ENCODE measurements around the gene NXPH3.
"Not testable (repeated sequence)": the region's sequence is repeated elsewhere in the genome, so short reads cannot be mapped to it uniquely, and the experiment has no call there.

NXPH3 gene

GRCh38 chr17:49548506-49549310 is 27.0 kb upstream of the NXPH3 start:
- H3K4me1 ChIP-seq (ENCODE audit: control insufficient read depth in 2 of 2, insufficient read depth in 1 of 2, low read depth in 1 of 2, low read length in 2 of 2): peaks cover 0 to 31% of the 10 kb centered on the region in 2 donors
- peak overlapping the region; percentile 89 for H4K8ac ChIP-seq (ENCODE audit: low read depth, low read length)
- peaks cover 4% of the 10 kb centered on the region for H3K79me1 ChIP-seq (ENCODE audit: low read depth, low read length)
- no peak overlapping the region for H4K91ac ChIP-seq (ENCODE audit: low read depth, low read length, poor library complexity)
- H3K4me2 ChIP-seq (ENCODE audit: insufficient read depth, low read length, poor library complexity, severe bottlenecking): no peak overlapping the region
- no peak overlapping the region for H2BK120ac ChIP-seq (ENCODE audit: low read depth, low read length)
- no peaks in the 10 kb centered on the region for H3K9me3 ChIP-seq (replicated peaks in 1 of 2; ENCODE audit: control insufficient read depth in 2 of 2, insufficient read depth in 1 of 2, low read depth in 1 of 2, low read length in 2 of 2)
- no CpG with 5 or more reads among the region's 8 CpGs for WGBS, 2 donors (ENCODE audit: extremely low coverage in 2 of 2, insufficient read length in 2 of 2, insufficient replicate concordance in 1 of 2)
- H3K14ac ChIP-seq (ENCODE audit: low read length): peak overlapping the region; percentile 42
- peak overlapping the region; percentile 76 for H2AK5ac ChIP-seq (ENCODE audit: low read depth, low read length)
- peaks cover 0 to 3% of the 10 kb centered on the region in 2 donors for H3K36me3 ChIP-seq (replicated peaks in 1 of 2; ENCODE audit: control insufficient read depth in 2 of 2, insufficient read depth in 2 of 2, low read length in 2 of 2)
- no peak overlapping the region for H2BK12ac ChIP-seq (ENCODE audit: low read length)
- H3K4ac ChIP-seq (ENCODE audit: low read length): no peak overlapping the region
- peaks cover 0 to 77% (median 0%) of the 10 kb centered on the region in 3 experiments for H3K27me3 ChIP-seq (ENCODE audit: control insufficient read depth in 3 of 3, insufficient read depth in 3 of 3, low read depth in 1 of 3, low read length in 3 of 3)
- H2BK5ac ChIP-seq (ENCODE audit: low read length): peak overlapping the region; percentile 22
- H3K18ac ChIP-seq (ENCODE audit: low read length): peak overlapping the region; percentile 24
- no peak for DNase-seq (ENCODE audit: low spot score)
- H3K9ac ChIP-seq (ENCODE audit: low read depth, low read length, poor library complexity): no peak overlapping the region
- H2BK15ac ChIP-seq (ENCODE audit: low read length): peak overlapping the region; percentile 22
- no peak overlapping the region for H3K4me3 ChIP-seq (ENCODE audit: low read length in 2 of 2)
- H2AFZ ChIP-seq (ENCODE audit: low read length): no peak overlapping the region
- H3K23ac ChIP-seq (ENCODE audit: low read depth, low read length, poor library complexity): peak overlapping the region; percentile 3
- no peak overlapping the region for H3K27ac ChIP-seq (replicated peaks; ENCODE audit: low read length)

GRCh38 chr17:49549311-49549605 is 26.4 kb upstream of the NXPH3 start:
- Histone ChIP-seq H3K79me1 (ENCODE audit: low read depth, low read length) (peaks cover 4% of the 10 kb centered on the region), H3K4me1 (ENCODE audit: control insufficient read depth in 2 of 2, insufficient read depth in 1 of 2, low read depth in 1 of 2, low read length in 2 of 2) (peaks cover 0 to 31% of the 10 kb centered on the region in 2 donors), H2AFZ (ENCODE audit: low read length) (no peak overlapping the region), H3K27me3 (ENCODE audit: control insufficient read depth in 3 of 3, insufficient read depth in 3 of 3, low read depth in 1 of 3, low read length in 3 of 3) (peaks cover 0 to 77% (median 0%) of the 10 kb centered on the region in 3 experiments), H3K36me3 (replicated peaks in 1 of 2; ENCODE audit: control insufficient read depth in 2 of 2, insufficient read depth in 2 of 2, low read length in 2 of 2) (peaks cover 0 to 3% of the 10 kb centered on the region in 2 donors), H3K9me3 (replicated peaks in 1 of 2; ENCODE audit: control insufficient read depth in 2 of 2, insufficient read depth in 1 of 2, low read depth in 1 of 2, low read length in 2 of 2) (no peaks in the 10 kb centered on the region), H2AK5ac (ENCODE audit: low read depth, low read length) (no peak overlapping the region), H3K4ac (ENCODE audit: low read length) (no peak overlapping the region), H3K27ac (replicated peaks; ENCODE audit: low read length) (no peak overlapping the region), H2BK15ac (ENCODE audit: low read length) (peak overlapping the region; percentile 19), H2BK5ac (ENCODE audit: low read length) (no peak overlapping the region), H3K9ac (ENCODE audit: low read depth, low read length, poor library complexity) (no peak overlapping the region), H4K91ac (ENCODE audit: low read depth, low read length, poor library complexity) (no peak overlapping the region), H3K14ac (ENCODE audit: low read length) (no peak overlapping the region), H3K23ac (ENCODE audit: low read depth, low read length, poor library complexity) (no peak overlapping the region), H3K18ac (ENCODE audit: low read length) (no peak overlapping the region), H4K8ac (ENCODE audit: low read depth, low read length) (no peak overlapping the region), H3K4me2 (ENCODE audit: insufficient read depth, low read length, poor library complexity, severe bottlenecking) (no peak overlapping the region), H2BK120ac (ENCODE audit: low read depth, low read length) (no peak overlapping the region), H2BK12ac (ENCODE audit: low read length) (no peak overlapping the region), H3K4me3 (ENCODE audit: low read length in 2 of 2) (no peak overlapping the region)
- WGBS, 2 donors (ENCODE audit: extremely low coverage in 2 of 2, insufficient read length in 2 of 2, insufficient replicate concordance in 1 of 2): no CpG with 5 or more reads among the region's 6 CpGs
- DNase-seq (ENCODE audit: low spot score): no peak

- Histone ChIP-seq H3K4me3 (ENCODE audit: low read length in 2 of 2) (no peak overlapping the region), H3K27ac (replicated peaks; ENCODE audit: low read length) (no peak overlapping the region), H2BK5ac (ENCODE audit: low read length) (no peak overlapping the region), H2AK5ac (ENCODE audit: low read depth, low read length) (peak overlapping the region; percentile 89), H4K91ac (ENCODE audit: low read depth, low read length, poor library complexity) (no peak overlapping the region), H3K4me1 (ENCODE audit: control insufficient read depth in 2 of 2, insufficient read depth in 1 of 2, low read depth in 1 of 2, low read length in 2 of 2) (peaks cover 0 to 30% of the 10 kb centered on the region in 2 donors), H3K9ac (ENCODE audit: low read depth, low read length, poor library complexity) (peak overlapping the region; percentile 61), H3K9me3 (replicated peaks in 1 of 2; ENCODE audit: control insufficient read depth in 2 of 2, insufficient read depth in 1 of 2, low read depth in 1 of 2, low read length in 2 of 2) (no peaks in the 10 kb centered on the region), H2BK15ac (ENCODE audit: low read length) (peak overlapping the region; percentile 19), H3K14ac (ENCODE audit: low read length) (no peak overlapping the region), H3K4ac (ENCODE audit: low read length) (no peak overlapping the region), H2BK12ac (ENCODE audit: low read length) (peak overlapping the region; percentile 43), H3K4me2 (ENCODE audit: insufficient read depth, low read length, poor library complexity, severe bottlenecking) (no peak overlapping the region), H3K27me3 (ENCODE audit: control insufficient read depth in 3 of 3, insufficient read depth in 3 of 3, low read depth in 1 of 3, low read length in 3 of 3) (peaks cover 0 to 77% (median 0%) of the 10 kb centered on the region in 3 experiments), H3K23ac (ENCODE audit: low read depth, low read length, poor library complexity) (peak overlapping the region; percentile 44), H2AFZ (ENCODE audit: low read length) (no peak overlapping the region), H4K8ac (ENCODE audit: low read depth, low read length) (no peak overlapping the region), H3K18ac (ENCODE audit: low read length) (peak overlapping the region; percentile 35), H3K36me3 (replicated peaks in 1 of 2; ENCODE audit: control insufficient read depth in 2 of 2, insufficient read depth in 2 of 2, low read length in 2 of 2) (peaks cover 0 to 3% of the 10 kb centered on the region in 2 donors), H3K79me1 (ENCODE audit: low read depth, low read length) (peaks cover under 1% of the 10 kb centered on the region), H2BK120ac (ENCODE audit: low read depth, low read length) (no peak overlapping the region)
- no CpG with 5 or more reads among the region's 20 CpGs for WGBS, 2 donors (ENCODE audit: extremely low coverage in 2 of 2, insufficient read length in 2 of 2, insufficient replicate concordance in 1 of 2)
- no peak for DNase-seq (ENCODE audit: low spot score)
These were observed 25.7 kb upstream of the NXPH3 start for GRCh38 chr17:49549691-49550678.

- no CpG with 5 or more reads among the region's 9 CpGs for WGBS, 2 donors (ENCODE audit: extremely low coverage in 2 of 2, insufficient read length in 2 of 2, insufficient replicate concordance in 1 of 2)
- H3K79me1 ChIP-seq (ENCODE audit: low read depth, low read length); H4K91ac ChIP-seq (ENCODE audit: low read depth, low read length, poor library complexity); H2BK15ac ChIP-seq (ENCODE audit: low read length); H3K9me3 ChIP-seq (replicated peaks in 1 of 2; ENCODE audit: control insufficient read depth in 2 of 2, insufficient read depth in 1 of 2, low read depth in 1 of 2, low read length in 2 of 2); H3K36me3 ChIP-seq (replicated peaks in 1 of 2; ENCODE audit: control insufficient read depth in 2 of 2, insufficient read depth in 2 of 2, low read length in 2 of 2); H4K8ac ChIP-seq (ENCODE audit: low read depth, low read length); DNase-seq (ENCODE audit: low spot score); H3K9ac ChIP-seq (ENCODE audit: low read depth, low read length, poor library complexity); H3K4me2 ChIP-seq (ENCODE audit: insufficient read depth, low read length, poor library complexity, severe bottlenecking); H2BK120ac ChIP-seq (ENCODE audit: low read depth, low read length); H2AK5ac ChIP-seq (ENCODE audit: low read depth, low read length); H3K4ac ChIP-seq (ENCODE audit: low read length); H3K18ac ChIP-seq (ENCODE audit: low read length); H2BK5ac ChIP-seq (ENCODE audit: low read length); H3K14ac ChIP-seq (ENCODE audit: low read length); H2BK12ac ChIP-seq (ENCODE audit: low read length); H2AFZ ChIP-seq (ENCODE audit: low read length); H3K23ac ChIP-seq (ENCODE audit: low read depth, low read length, poor library complexity); H3K27ac ChIP-seq (replicated peaks; ENCODE audit: low read length); H3K4me3 ChIP-seq (ENCODE audit: low read length in 2 of 2): not testable (repeated sequence)
- H3K27me3 ChIP-seq (ENCODE audit: control insufficient read depth in 3 of 3, insufficient read depth in 3 of 3, low read depth in 1 of 3, low read length in 3 of 3): peaks cover 0 to 82% (median 0%) of the 10 kb centered on the region in 3 experiments
- H3K4me1 ChIP-seq (ENCODE audit: control insufficient read depth in 2 of 2, insufficient read depth in 1 of 2, low read depth in 1 of 2, low read length in 2 of 2): peaks cover 0 to 24% of the 10 kb centered on the region in 2 donors
These were observed 24.9 kb upstream of the NXPH3 start for GRCh38 chr17:49550764-49551163.

Measured in neuronal stem cell (in vitro differentiated cells).